ENCODE measurements around the gene RNF14.

The RNF14 gene

GRCh38 chr5:141935538-141935937 is 33.4 kb upstream of the RNF14 start:
- Mint-ChIP-seq H3K4me1 (peaks cover 7% of the 10 kb centered on the region), H3K27me3 (no peaks in the 10 kb centered on the region), H3K9me3 (no peaks in the 10 kb centered on the region), H3K36me3 (ENCODE audit: insufficient read depth) (peaks cover 48% of the 10 kb centered on the region), H3K4me3 (no peak overlapping the region), H3K27ac (ENCODE audit: low read depth) (no peak overlapping the region)
- no peak for DNase-seq (ENCODE audit: low spot score in 2 of 2)
- no peak for ATAC-seq (replicated peaks; ENCODE audit: extremely low read depth, poor library complexity, severe bottlenecking)

- peaks cover 13% of the 10 kb centered on the region for H3K36me3 Mint-ChIP-seq (ENCODE audit: insufficient read depth)
- H3K4me3 Mint-ChIP-seq = no peak overlapping the region
- no peak for DNase-seq (ENCODE audit: low spot score in 2 of 2)
- H3K27ac Mint-ChIP-seq (ENCODE audit: low read depth) = peak overlapping the region; percentile 63
- H3K9me3 Mint-ChIP-seq = no peaks in the 10 kb centered on the region
- no peak for ATAC-seq (replicated peaks; ENCODE audit: extremely low read depth, poor library complexity, severe bottlenecking)
- H3K27me3 Mint-ChIP-seq = no peaks in the 10 kb centered on the region
- H3K4me1 Mint-ChIP-seq = no peaks in the 10 kb centered on the region
These were observed 28.1 kb upstream of the RNF14 start for GRCh38 chr5:141940695-141941271.

DNA sequence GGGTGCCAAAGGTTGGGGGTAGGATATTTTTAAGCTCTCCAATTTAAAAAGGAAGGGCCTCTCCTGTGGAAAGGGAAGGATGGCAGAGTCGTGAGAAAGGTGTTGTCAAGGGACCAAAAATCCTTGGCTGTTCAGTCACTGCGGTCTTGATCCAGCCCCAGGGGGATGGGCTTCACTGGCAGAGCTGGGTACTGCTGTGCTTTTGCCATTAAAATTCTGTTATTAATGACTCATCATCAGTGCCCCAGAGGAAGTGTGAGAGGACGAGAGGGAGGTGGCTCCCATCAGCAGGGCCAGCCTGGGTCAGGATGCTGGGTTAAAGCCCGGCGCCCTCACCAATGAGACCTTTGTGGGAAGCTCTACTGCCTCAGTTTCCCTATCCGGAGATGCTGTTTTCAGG is 27.6 kb upstream of the RNF14 start:
- Mint-ChIP-seq H3K27me3 (no peaks in the 10 kb centered on the region), H3K4me3 (no peak overlapping the region), H3K27ac (ENCODE audit: low read depth) (peak overlapping the region; percentile 63), H3K4me1 (no peaks in the 10 kb centered on the region), H3K36me3 (ENCODE audit: insufficient read depth) (peaks cover 9% of the 10 kb centered on the region), H3K9me3 (no peaks in the 10 kb centered on the region)
- no peak for DNase-seq (ENCODE audit: low spot score in 2 of 2)
- ATAC-seq (replicated peaks; ENCODE audit: extremely low read depth, poor library complexity, severe bottlenecking) = no peak

DNA sequence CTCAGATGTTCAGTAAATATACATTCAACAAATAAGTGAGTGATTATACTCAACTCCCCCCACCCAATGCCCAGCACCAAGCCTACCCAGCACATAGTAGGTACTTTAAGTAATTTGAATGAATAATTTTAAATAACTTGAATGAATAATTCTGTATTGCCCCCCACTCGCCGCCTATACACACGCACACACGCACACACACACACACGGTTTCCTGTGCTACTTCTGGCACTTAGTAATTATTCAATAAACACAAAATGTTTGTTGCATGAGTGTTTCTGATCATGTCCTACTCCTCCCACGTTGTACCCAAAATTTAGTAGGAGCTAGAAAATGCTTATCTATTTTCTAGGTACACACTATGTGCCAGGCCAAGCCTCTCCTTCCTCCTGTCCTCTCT is 27.1 kb upstream of the RNF14 start:
- ATAC-seq (replicated peaks; ENCODE audit: extremely low read depth, poor library complexity, severe bottlenecking) (no peak), DNase-seq (ENCODE audit: low spot score in 2 of 2) (no peak)
- no peaks in the 10 kb centered on the region for H3K9me3 Mint-ChIP-seq
- no peaks in the 10 kb centered on the region for H3K4me1 Mint-ChIP-seq
- H3K27me3 Mint-ChIP-seq = no peaks in the 10 kb centered on the region
- H3K27ac Mint-ChIP-seq (ENCODE audit: low read depth) = no peak overlapping the region
- no peak overlapping the region for H3K4me3 Mint-ChIP-seq
- H3K36me3 Mint-ChIP-seq (ENCODE audit: insufficient read depth) = peaks cover 9% of the 10 kb centered on the region

- Mint-ChIP-seq H3K27ac (ENCODE audit: low read depth) (no peak overlapping the region), H3K4me1 (no peaks in the 10 kb centered on the region), H3K36me3 (ENCODE audit: insufficient read depth) (peaks cover 9% of the 10 kb centered on the region), H3K9me3 (no peaks in the 10 kb centered on the region), H3K27me3 (no peaks in the 10 kb centered on the region), H3K4me3 (no peak overlapping the region)
- DNase-seq (ENCODE audit: low spot score in 2 of 2) = no peak
- no peak for ATAC-seq (replicated peaks; ENCODE audit: extremely low read depth, poor library complexity, severe bottlenecking)
These were observed 26.6 kb upstream of the RNF14 start for GRCh38 chr5:141942185-141942857.

DNA sequence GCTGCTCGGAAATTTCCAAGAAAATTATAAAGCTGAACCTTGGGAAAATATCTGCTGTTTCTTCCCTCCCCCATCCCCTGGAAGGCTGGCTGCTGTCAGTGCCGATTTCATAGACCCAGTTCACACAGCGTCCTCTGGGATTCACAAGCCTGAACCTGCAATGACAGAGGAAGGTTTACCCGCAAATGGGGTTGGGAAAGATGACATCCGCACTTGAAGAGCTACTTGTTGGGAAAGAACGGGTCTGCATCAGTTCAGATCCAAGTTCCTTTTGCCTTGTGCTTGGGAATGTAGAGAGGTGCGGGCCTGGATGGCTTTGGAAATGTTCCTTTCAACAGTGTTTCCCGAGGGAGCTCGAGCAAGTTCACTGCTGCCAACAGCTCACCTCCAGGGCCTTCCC is 24.8 kb upstream of the RNF14 start:
- Mint-ChIP-seq H3K9me3 (no peaks in the 10 kb centered on the region), H3K4me3 (no peak overlapping the region), H3K27ac (ENCODE audit: low read depth) (no peak overlapping the region), H3K27me3 (no peaks in the 10 kb centered on the region), H3K4me1 (no peaks in the 10 kb centered on the region), H3K36me3 (ENCODE audit: insufficient read depth) (peaks cover 1% of the 10 kb centered on the region)
- ATAC-seq (replicated peaks; ENCODE audit: extremely low read depth, poor library complexity, severe bottlenecking) (no peak), DNase-seq (ENCODE audit: low spot score in 2 of 2) (no peak)

DNA sequence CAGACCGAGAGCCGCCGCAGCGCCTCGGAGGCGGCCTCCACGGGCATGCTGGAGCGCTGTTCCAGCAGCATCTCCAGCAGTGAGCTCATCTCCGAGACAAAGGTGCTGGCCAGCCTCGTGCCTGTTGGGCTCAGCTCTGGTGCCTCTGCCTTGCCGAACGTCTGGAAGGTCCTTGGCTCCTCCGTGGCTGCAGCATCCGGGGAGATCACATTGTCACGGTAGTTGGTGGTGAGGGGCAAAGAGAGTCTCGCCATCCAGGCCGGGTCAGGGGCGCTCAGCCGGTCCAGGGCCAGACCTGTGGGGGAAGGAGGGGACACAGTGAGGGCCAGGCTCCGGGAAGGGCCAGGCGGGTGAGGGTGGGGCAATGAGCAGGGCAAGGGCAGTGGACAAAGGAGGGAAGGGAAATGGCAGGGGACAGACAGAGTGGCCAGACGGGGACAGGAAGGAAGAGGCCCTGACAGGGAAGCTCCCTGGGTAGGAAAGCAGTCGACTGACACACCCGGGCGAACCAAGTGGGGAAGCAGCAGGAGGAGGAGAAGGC is 23.3 kb upstream of the RNF14 start:
- DNase-seq (ENCODE audit: low spot score in 2 of 2) = no peak
- no peak for ATAC-seq (replicated peaks; ENCODE audit: extremely low read depth, poor library complexity, severe bottlenecking)
- H3K4me3 Mint-ChIP-seq = no peak overlapping the region
- no peaks in the 10 kb centered on the region for H3K27me3 Mint-ChIP-seq
- peaks cover 1% of the 10 kb centered on the region for H3K36me3 Mint-ChIP-seq (ENCODE audit: insufficient read depth)
- no peaks in the 10 kb centered on the region for H3K9me3 Mint-ChIP-seq
- H3K4me1 Mint-ChIP-seq = no peaks in the 10 kb centered on the region
- H3K27ac Mint-ChIP-seq (ENCODE audit: low read depth) = no peak overlapping the region

DNA sequence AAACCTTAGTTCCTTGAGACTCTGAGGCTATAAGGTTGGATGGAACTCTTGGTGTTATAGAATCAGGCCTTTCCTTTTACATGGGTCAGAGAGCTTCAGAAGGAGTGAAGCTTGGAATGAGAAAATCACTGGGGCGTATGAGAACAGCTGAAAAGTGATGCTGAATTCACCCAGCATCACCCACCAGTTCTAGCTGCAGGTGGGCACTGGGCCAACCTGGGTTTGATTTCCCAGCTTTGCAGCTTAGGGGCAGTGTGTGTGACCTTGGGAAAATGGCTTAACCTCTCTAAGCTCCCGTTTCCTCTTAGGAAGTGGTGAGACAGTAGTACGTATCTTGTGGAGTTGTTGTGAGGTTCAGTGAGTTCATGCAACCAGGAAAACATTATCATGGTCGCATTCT is 21.6 kb upstream of the RNF14 start:
- Mint-ChIP-seq H3K27ac (ENCODE audit: low read depth) (no peak overlapping the region), H3K9me3 (no peaks in the 10 kb centered on the region), H3K36me3 (ENCODE audit: insufficient read depth) (peaks cover 2% of the 10 kb centered on the region), H3K27me3 (no peaks in the 10 kb centered on the region), H3K4me3 (no peak overlapping the region), H3K4me1 (peaks cover 4% of the 10 kb centered on the region)
- DNase-seq (ENCODE audit: low spot score in 2 of 2) (no peak), ATAC-seq (replicated peaks; ENCODE audit: extremely low read depth, poor library complexity, severe bottlenecking) (no peak)

DNA sequence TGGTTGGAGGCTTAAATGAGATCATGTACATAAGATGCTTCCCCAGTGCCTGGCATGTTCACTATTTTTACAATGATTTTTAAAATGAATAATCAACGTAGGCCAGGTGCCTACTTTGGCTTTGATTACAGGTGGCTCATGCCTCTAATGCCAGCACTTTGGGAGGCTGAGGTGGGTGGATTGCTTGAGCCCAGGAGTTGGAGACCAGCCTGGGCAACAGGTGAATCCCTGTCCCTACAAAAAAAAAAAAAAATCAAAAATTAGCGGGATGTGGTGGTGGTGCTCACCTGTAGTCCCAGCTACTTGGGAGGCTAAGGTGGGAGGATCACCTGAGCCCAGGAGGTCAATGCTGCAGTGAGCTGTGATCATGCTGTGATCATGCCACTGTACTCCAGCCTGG is 20.1 kb upstream of the RNF14 start:
- no peaks in the 10 kb centered on the region for H3K9me3 Mint-ChIP-seq
- DNase-seq (ENCODE audit: low spot score in 2 of 2) (no peak), ATAC-seq (replicated peaks; ENCODE audit: extremely low read depth, poor library complexity, severe bottlenecking) (no peak)
- no peak overlapping the region for H3K4me3 Mint-ChIP-seq
- no peaks in the 10 kb centered on the region for H3K27me3 Mint-ChIP-seq
- H3K36me3 Mint-ChIP-seq (ENCODE audit: insufficient read depth) = peaks cover 2% of the 10 kb centered on the region
- peaks cover 4% of the 10 kb centered on the region for H3K4me1 Mint-ChIP-seq
- no peak overlapping the region for H3K27ac Mint-ChIP-seq (ENCODE audit: low read depth)

DNA sequence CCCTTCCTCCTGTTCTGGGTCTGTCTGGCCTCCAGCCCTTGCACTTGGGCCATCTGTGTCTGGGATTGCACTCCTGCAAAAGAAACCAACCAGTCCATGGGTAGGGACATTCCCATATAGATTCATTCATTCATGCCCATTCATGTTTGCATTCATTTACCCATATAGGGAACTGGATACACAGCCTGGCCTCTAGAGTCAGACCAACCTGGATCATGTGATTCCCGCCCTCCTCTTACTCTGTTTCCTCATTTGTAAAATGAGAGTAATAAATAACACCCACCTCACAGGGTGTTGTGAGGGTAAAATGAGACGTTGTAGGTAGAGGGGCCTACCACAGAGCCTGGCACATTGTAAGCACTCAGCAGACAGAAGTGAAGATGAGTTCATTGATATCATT is 19.4 kb upstream of the RNF14 start:
- H3K27ac Mint-ChIP-seq (ENCODE audit: low read depth) = no peak overlapping the region
- H3K4me1 Mint-ChIP-seq = peaks cover 4% of the 10 kb centered on the region
- H3K36me3 Mint-ChIP-seq (ENCODE audit: insufficient read depth) = peaks cover 2% of the 10 kb centered on the region
- no peak overlapping the region for H3K4me3 Mint-ChIP-seq
- no peaks in the 10 kb centered on the region for H3K27me3 Mint-ChIP-seq
- H3K9me3 Mint-ChIP-seq = no peaks in the 10 kb centered on the region
- no peak for ATAC-seq (replicated peaks; ENCODE audit: extremely low read depth, poor library complexity, severe bottlenecking)
- no peak for DNase-seq (ENCODE audit: low spot score in 2 of 2)

- Mint-ChIP-seq H3K9me3 (no peaks in the 10 kb centered on the region), H3K4me3 (no peak overlapping the region), H3K36me3 (ENCODE audit: insufficient read depth) (peaks cover 2% of the 10 kb centered on the region), H3K4me1 (peaks cover 4% of the 10 kb centered on the region), H3K27ac (ENCODE audit: low read depth) (no peak overlapping the region), H3K27me3 (no peaks in the 10 kb centered on the region)
- ATAC-seq (replicated peaks; ENCODE audit: extremely low read depth, poor library complexity, severe bottlenecking) = no peak
- DNase-seq (ENCODE audit: low spot score in 2 of 2) = no peak
These were observed 18.5 kb upstream of the RNF14 start for GRCh38 chr5:141950207-141951005.

GRCh38 chr5:141951332-141951781 is 17.5 kb upstream of the RNF14 start:
- Mint-ChIP-seq H3K27ac (ENCODE audit: low read depth) (no peak overlapping the region), H3K27me3 (no peaks in the 10 kb centered on the region), H3K9me3 (no peaks in the 10 kb centered on the region), H3K36me3 (ENCODE audit: insufficient read depth) (peaks cover 2% of the 10 kb centered on the region), H3K4me3 (no peak overlapping the region), H3K4me1 (peaks cover 4% of the 10 kb centered on the region)
- DNase-seq (ENCODE audit: low spot score in 2 of 2) = no peak
- ATAC-seq (replicated peaks; ENCODE audit: extremely low read depth, poor library complexity, severe bottlenecking) = peak; percentile 36

GRCh38 chr5:141952020-141952419 is 16.9 kb upstream of the RNF14 start:
- no peaks in the 10 kb centered on the region for H3K27me3 Mint-ChIP-seq
- no peak for DNase-seq (ENCODE audit: low spot score in 2 of 2)
- H3K27ac Mint-ChIP-seq (ENCODE audit: low read depth) = no peak overlapping the region
- H3K9me3 Mint-ChIP-seq = no peaks in the 10 kb centered on the region
- H3K36me3 Mint-ChIP-seq (ENCODE audit: insufficient read depth) = peaks cover 2% of the 10 kb centered on the region
- ATAC-seq (replicated peaks; ENCODE audit: extremely low read depth, poor library complexity, severe bottlenecking) = no peak
- H3K4me3 Mint-ChIP-seq = no peak overlapping the region
- H3K4me1 Mint-ChIP-seq = peaks cover 4% of the 10 kb centered on the region

Measured in central memory CD8-positive, alpha-beta T cell (primary cell).